Measurements from ENCODE around the gene RBMS2.

The RBMS2 gene

DNA sequence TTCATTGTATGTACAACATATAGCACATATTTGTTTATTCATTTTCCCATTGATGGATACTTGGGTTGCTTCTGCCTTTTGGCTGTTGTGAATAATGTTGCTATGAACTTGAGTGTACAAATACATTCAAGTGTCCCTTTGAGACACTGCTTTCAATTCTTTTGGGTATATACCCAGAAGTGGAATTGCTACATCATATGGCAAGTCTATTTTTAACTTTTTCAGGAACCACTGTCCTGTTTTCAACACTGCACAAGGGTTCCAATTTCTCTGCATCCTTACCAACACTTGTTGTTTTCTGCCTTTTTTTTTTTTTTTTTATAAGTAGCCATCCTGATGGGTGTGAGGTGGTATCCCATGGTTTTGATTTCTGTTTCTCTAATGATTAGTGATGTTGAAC lies 15.9 kb downstream of the RBMS2 start:
- no peak for ATAC-seq
- no peak for TF ChIP-seq ZC3H10 (CRISPR knock-in tag; IDR thresholded peaks at IDR 0.05)
- TF ChIP-seq, protein P1, sequence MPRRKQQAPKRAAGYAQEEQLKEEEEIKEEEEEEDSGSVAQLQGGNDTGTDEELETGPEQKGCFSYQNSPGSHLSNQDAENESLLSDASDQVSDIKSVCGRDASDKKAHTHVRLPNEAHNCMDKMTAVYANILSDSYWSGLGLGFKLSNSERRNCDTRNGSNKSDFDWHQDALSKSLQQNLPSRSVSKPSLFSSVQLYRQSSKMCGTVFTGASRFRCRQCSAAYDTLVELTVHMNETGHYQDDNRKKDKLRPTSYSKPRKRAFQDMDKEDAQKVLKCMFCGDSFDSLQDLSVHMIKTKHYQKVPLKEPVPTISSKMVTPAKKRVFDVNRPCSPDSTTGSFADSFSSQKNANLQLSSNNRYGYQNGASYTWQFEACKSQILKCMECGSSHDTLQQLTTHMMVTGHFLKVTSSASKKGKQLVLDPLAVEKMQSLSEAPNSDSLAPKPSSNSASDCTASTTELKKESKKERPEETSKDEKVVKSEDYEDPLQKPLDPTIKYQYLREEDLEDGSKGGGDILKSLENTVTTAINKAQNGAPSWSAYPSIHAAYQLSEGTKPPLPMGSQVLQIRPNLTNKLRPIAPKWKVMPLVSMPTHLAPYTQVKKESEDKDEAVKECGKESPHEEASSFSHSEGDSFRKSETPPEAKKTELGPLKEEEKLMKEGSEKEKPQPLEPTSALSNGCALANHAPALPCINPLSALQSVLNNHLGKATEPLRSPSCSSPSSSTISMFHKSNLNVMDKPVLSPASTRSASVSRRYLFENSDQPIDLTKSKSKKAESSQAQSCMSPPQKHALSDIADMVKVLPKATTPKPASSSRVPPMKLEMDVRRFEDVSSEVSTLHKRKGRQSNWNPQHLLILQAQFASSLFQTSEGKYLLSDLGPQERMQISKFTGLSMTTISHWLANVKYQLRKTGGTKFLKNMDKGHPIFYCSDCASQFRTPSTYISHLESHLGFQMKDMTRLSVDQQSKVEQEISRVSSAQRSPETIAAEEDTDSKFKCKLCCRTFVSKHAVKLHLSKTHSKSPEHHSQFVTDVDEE (CRISPR knock-in tag; IDR thresholded peaks at IDR 0.05): no peak
- TF ChIP-seq RARB (CRISPR knock-in tag; IDR thresholded peaks at IDR 0.05): no peak
- no peak for TF ChIP-seq ZFP30 (CRISPR knock-in tag; IDR thresholded peaks at IDR 0.05)
- TF ChIP-seq TOX (CRISPR knock-in tag; IDR thresholded peaks at IDR 0.05; ENCODE audit: borderline replicate concordance): no peak
- TF ChIP-seq ARNTL (CRISPR knock-in tag; IDR thresholded peaks at IDR 0.05; ENCODE audit: borderline replicate concordance, low read depth): no peak
- TF ChIP-seq CREB5 (CRISPR knock-in tag; IDR thresholded peaks at IDR 0.05; ENCODE audit: low read depth): no peak
- no peak for TF ChIP-seq PPARA (CRISPR knock-in tag; IDR thresholded peaks at IDR 0.05; ENCODE audit: borderline replicate concordance)
- no peak for TF ChIP-seq PATZ1 (CRISPR knock-in tag; IDR thresholded peaks at IDR 0.05; ENCODE audit: borderline replicate concordance)
- no peak for TF ChIP-seq ZNF565 (CRISPR knock-in tag; conservative IDR thresholded peaks at IDR 0.05; ENCODE audit: low read depth)
- no peak for TF ChIP-seq OSR1 (CRISPR knock-in tag; IDR thresholded peaks at IDR 0.05)
- no peak for TF ChIP-seq BACH2 (CRISPR knock-in tag; IDR thresholded peaks at IDR 0.05; ENCODE audit: borderline replicate concordance)
- TF ChIP-seq SNAI2 (CRISPR knock-in tag; IDR thresholded peaks at IDR 0.05): no peak
- no peak for TF ChIP-seq ISL1 (CRISPR knock-in tag; IDR thresholded peaks at IDR 0.05)
- no peak for TF ChIP-seq CSRNP3 (CRISPR knock-in tag; IDR thresholded peaks at IDR 0.05)
- TF ChIP-seq ZNF70 (CRISPR knock-in tag; IDR thresholded peaks at IDR 0.05): no peak
- TF ChIP-seq, protein P2, sequence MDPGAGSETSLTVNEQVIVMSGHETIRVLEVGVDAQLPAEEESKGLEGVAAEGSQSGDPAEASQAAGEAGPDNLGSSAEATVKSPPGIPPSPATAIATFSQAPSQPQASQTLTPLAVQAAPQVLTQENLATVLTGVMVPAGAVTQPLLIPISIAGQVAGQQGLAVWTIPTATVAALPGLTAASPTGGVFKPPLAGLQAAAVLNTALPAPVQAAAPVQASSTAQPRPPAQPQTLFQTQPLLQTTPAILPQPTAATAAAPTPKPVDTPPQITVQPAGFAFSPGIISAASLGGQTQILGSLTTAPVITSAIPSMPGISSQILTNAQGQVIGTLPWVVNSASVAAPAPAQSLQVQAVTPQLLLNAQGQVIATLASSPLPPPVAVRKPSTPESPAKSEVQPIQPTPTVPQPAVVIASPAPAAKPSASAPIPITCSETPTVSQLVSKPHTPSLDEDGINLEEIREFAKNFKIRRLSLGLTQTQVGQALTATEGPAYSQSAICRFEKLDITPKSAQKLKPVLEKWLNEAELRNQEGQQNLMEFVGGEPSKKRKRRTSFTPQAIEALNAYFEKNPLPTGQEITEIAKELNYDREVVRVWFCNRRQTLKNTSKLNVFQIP (CRISPR knock-in tag; IDR thresholded peaks at IDR 0.05; ENCODE audit: borderline replicate concordance, low read depth): no peak
- no peak for TF ChIP-seq ESRRG (CRISPR knock-in tag; IDR thresholded peaks at IDR 0.05)
- no peak for TF ChIP-seq GLIS3 (CRISPR knock-in tag; IDR thresholded peaks at IDR 0.05)
- no peak for TF ChIP-seq ZNF8 (CRISPR knock-in tag; IDR thresholded peaks at IDR 0.05)

DNA sequence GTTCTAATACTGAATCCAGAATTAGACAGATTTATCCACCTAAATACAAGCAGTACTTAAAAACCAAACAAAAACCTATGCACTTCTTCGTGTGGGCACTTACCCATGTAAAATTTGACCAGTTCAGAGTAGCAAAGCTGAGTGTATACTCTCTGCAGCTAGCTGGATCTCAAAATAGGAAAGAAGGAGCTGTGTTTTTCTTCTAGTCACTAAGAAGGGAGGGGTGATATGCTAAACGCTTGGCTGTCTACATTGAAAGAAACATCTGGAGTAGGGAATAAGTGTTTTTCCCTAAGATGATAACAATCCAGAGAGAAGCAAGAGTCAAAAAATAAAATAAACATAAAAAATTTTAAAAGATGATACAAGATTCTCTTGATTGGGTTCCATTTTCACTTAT lies 20.0 kb downstream of the RBMS2 start:
- ATAC-seq: no peak
- TF ChIP-seq ZFP30 (CRISPR knock-in tag; IDR thresholded peaks at IDR 0.05): no peak
- TF ChIP-seq ARNTL (CRISPR knock-in tag; IDR thresholded peaks at IDR 0.05; ENCODE audit: borderline replicate concordance, low read depth): no peak
- no peak for TF ChIP-seq ISL1 (CRISPR knock-in tag; IDR thresholded peaks at IDR 0.05)
- TF ChIP-seq ZNF8 (CRISPR knock-in tag; IDR thresholded peaks at IDR 0.05): no peak
- TF ChIP-seq PPARA (CRISPR knock-in tag; IDR thresholded peaks at IDR 0.05; ENCODE audit: borderline replicate concordance): no peak
- TF ChIP-seq GLIS3 (CRISPR knock-in tag; IDR thresholded peaks at IDR 0.05): no peak

- ATAC-seq: no peak
These were observed 20.5 kb downstream of the RBMS2 start for GRCh38 chr12:56542164-56542563.

More at GRCh38 chr12:56542164-56542563, 20.5 kb downstream of the RBMS2 start:
- TF ChIP-seq ZFP3 (CRISPR knock-in tag; IDR thresholded peaks at IDR 0.05) (no peak), TCF4 (CRISPR knock-in tag; IDR thresholded peaks at IDR 0.05; ENCODE audit: borderline replicate concordance) (no peak), PATZ1 (CRISPR knock-in tag; IDR thresholded peaks at IDR 0.05; ENCODE audit: borderline replicate concordance) (no peak), ZFP30 (CRISPR knock-in tag; IDR thresholded peaks at IDR 0.05) (no peak), ZNF8 (CRISPR knock-in tag; IDR thresholded peaks at IDR 0.05) (no peak), CSRNP3 (CRISPR knock-in tag; IDR thresholded peaks at IDR 0.05) (no peak)
- TF ChIP-seq, protein P2 (CRISPR knock-in tag; IDR thresholded peaks at IDR 0.05; ENCODE audit: borderline replicate concordance, low read depth): no peak
